Ascending aorta (tissue), 2 donors: ENCODE measurements around the gene GFRA1. TPM values are rescaled to one million over a fixed set of nuclear protein-coding genes. Genes with fewer than 3 reads are reported as not detected.
"Not testable (repeated sequence)": the region's sequence is repeated elsewhere in the genome, so short reads cannot be mapped to it uniquely, and the experiment has no call there.

Experiments
- DNase-seq, 2 donors: peaks; one replicate each; pipeline ENCODE4 v3.0.0-alpha.2; 2019; ENCODE audit warnings: low spot score in 2 of 2
- H3K27ac ChIP-seq, 2 donors: fragments of 200-600 bp; sonication (generic); one replicate each; pipeline ENCODE4 v1.5.1; 2016 to 2017; ENCODE audit warnings: mild to moderate bottlenecking in 1 of 2
- H3K27me3 ChIP-seq: fragments of 200-600 bp; sonication (generic); one replicate; pipeline ENCODE4 v1.5.1; 2017
- H3K36me3 ChIP-seq, 2 donors: fragments of 200-600 bp; sonication (generic); one replicate each; pipeline ENCODE4 v1.5.1; 2016
- H3K4me1 ChIP-seq, 2 donors: fragments of 200-600 bp; sonication (generic); one replicate each; pipeline ENCODE4 v1.5.1; 2016 to 2017; ENCODE audit warnings: mild to moderate bottlenecking in 1 of 2
- H3K4me3 ChIP-seq, 2 donors: fragments of 200-600 bp; sonication (generic); one replicate each; pipeline ENCODE4 v1.5.1; 2016 to 2017; ENCODE audit warnings: mild to moderate bottlenecking in 1 of 2
- H3K9me3 ChIP-seq, 2 donors: fragments of 200-600 bp; sonication (generic); one replicate each; pipeline ENCODE4 v1.5.1; 2016
- CTCF ChIP-seq, 3 experiments: fragments of 200-600 bp in 2 of 3; fragments of 450-650 bp in 1 of 3; sonication (generic) in 2 of 3; IDR thresholded peaks; one replicate each; pipeline ENCODE4 v1.5.1; 2016 to 2019; ENCODE audit warnings: antibody characterized with exemption in 3 of 3, mild to moderate bottlenecking in 1 of 3, moderate library complexity in 1 of 3
- intact Hi-C: fragments of 100-400 bp; cut with DNase I; formaldehyde crosslinking; loops from one replicate; pipeline ENCODE4 v1.15.1; 2023
- total RNA-seq: library from RNA; depleted of rRNA; stranded (reverse); fragments of >200 nt; gene quantifications from one replicate; pipeline ENCODE4 v1.1.0, GENCODE V29; 2016

GFRA1 gene
- total RNA-seq, 1 donor from 2014 or later = 7.0 TPM

- no peak overlapping the region for H3K4me3 ChIP-seq
- H3K36me3 ChIP-seq = no peaks in the 10 kb centered on the region
- intact Hi-C loops = loop anchor here (10.0 kb wide), 1 partner anchor 231 kb away; the partner anchor contains the start of gene GFRA1
- DNase-seq = no peak
- no peaks in the 10 kb centered on the region for H3K9me3 ChIP-seq
- no peak overlapping the region for H3K27ac ChIP-seq
- peaks cover 0 to 14% of the 10 kb centered on the region in 2 donors for H3K4me1 ChIP-seq
- TF ChIP-seq CTCF (IDR thresholded peaks at IDR 0.05) = no peak
- no peaks in the 10 kb centered on the region for H3K27me3 ChIP-seq
These were observed 229.7 kb downstream of the GFRA1 start for GRCh38 chr10:116043304-116043703.

- Histone ChIP-seq H3K36me3 (no peaks in the 10 kb centered on the region), H3K4me1 (peaks cover 0 to 14% of the 10 kb centered on the region in 2 donors), H3K9me3 (no peaks in the 10 kb centered on the region), H3K27ac (no peak overlapping the region), H3K4me3 (no peak overlapping the region), H3K27me3 (no peaks in the 10 kb centered on the region)
- no peak for DNase-seq
- intact Hi-C loops = loop anchor here (10.0 kb wide), 1 partner anchor 233 kb away; the partner anchor contains the start of gene GFRA1
- no peak for TF ChIP-seq CTCF (IDR thresholded peaks at IDR 0.05)
These were observed 231.1 kb downstream of the GFRA1 start for GRCh38 chr10:116041948-116042347.

- no peak overlapping the region for H3K4me3 ChIP-seq
- no peak for TF ChIP-seq CTCF (IDR thresholded peaks at IDR 0.05)
- no peak overlapping the region for H3K27ac ChIP-seq
- H3K36me3 ChIP-seq = no peaks in the 10 kb centered on the region
- no peaks in the 10 kb centered on the region for H3K27me3 ChIP-seq
- peaks cover 3 to 4% of the 10 kb centered on the region in 2 donors for H3K9me3 ChIP-seq
- intact Hi-C loops = loop anchor here (10.0 kb wide), 1 partner anchor 235 kb away; the partner anchor contains the start of gene GFRA1
- DNase-seq = no peak
- peaks cover 0 to 6% of the 10 kb centered on the region in 2 donors for H3K4me1 ChIP-seq
These were observed 233.4 kb downstream of the GFRA1 start for GRCh38 chr10:116039612-116040011.

GRCh38 chr10:116038259-116038658, 234.7 kb downstream of the GFRA1 start:
- intact Hi-C loops = no loop called here
- no peaks in the 10 kb centered on the region for H3K4me1 ChIP-seq
- no peaks in the 10 kb centered on the region for H3K36me3 ChIP-seq
- H3K4me3 ChIP-seq = no peak overlapping the region
- peaks cover 4 to 6% of the 10 kb centered on the region in 2 donors for H3K9me3 ChIP-seq
- no peaks in the 10 kb centered on the region for H3K27me3 ChIP-seq
- no peak for TF ChIP-seq CTCF (IDR thresholded peaks at IDR 0.05)
- H3K27ac ChIP-seq = no peak overlapping the region
- peak in 1 of 2 donors; percentile 78 for DNase-seq

GRCh38 chr10:116035406-116035805, 237.6 kb downstream of the GFRA1 start:
- H3K27me3 ChIP-seq, H3K4me1 ChIP-seq, H3K36me3 ChIP-seq, H3K4me3 ChIP-seq, intact Hi-C loops, H3K27ac ChIP-seq, H3K9me3 ChIP-seq, DNase-seq: not testable (repeated sequence)

GRCh38 chr10:116030576-116030975, 242.4 kb downstream of the GFRA1 start:
- no peaks in the 10 kb centered on the region for H3K36me3 ChIP-seq
- H3K9me3 ChIP-seq = peaks cover 4 to 7% of the 10 kb centered on the region in 2 donors
- TF ChIP-seq CTCF (IDR thresholded peaks at IDR 0.05) = no peak
- DNase-seq = no peak
- H3K4me3 ChIP-seq = no peak overlapping the region
- H3K4me1 ChIP-seq = no peaks in the 10 kb centered on the region
- H3K27ac ChIP-seq = no peak overlapping the region
- no peaks in the 10 kb centered on the region for H3K27me3 ChIP-seq
- intact Hi-C loops = no loop called here
